ENCODE data around the gene CBLN3. TPM values are rescaled to one million over a fixed set of nuclear protein-coding genes. Genes with fewer than 3 reads are reported as not detected.

The CBLN3 gene
- total RNA-seq, 2 experiments from 2014 or later, result 11.6 to 12.2 TPM

GRCh38 chr14:24399999-24400718 is 29.3 kb downstream of the CBLN3 start:
- Mint-ChIP-seq H3K27me3 (peaks cover 8% of the 10 kb centered on the region), H3K4me1 (peaks cover 4% of the 10 kb centered on the region), H3K27ac (no peak overlapping the region), H3K36me3 (ENCODE audit: low read depth) (no peaks in the 10 kb centered on the region), H3K9me3 (ENCODE audit: low read depth) (no peaks in the 10 kb centered on the region), H3K4me3 (peak overlapping the region; percentile 13)
- intact Hi-C loops (cut with DNase I, micrococcal nuclease), result no loop called here
- ChIA-PET POLR2A (no interaction called here), CTCF (interaction anchor here (1.9 kb wide), 1 partner anchor 31 kb away, joined by 8 read pairs; no protein-coding TSS in a partner anchor)
- DNase-seq (no peak), ATAC-seq (no peak)

DNA sequence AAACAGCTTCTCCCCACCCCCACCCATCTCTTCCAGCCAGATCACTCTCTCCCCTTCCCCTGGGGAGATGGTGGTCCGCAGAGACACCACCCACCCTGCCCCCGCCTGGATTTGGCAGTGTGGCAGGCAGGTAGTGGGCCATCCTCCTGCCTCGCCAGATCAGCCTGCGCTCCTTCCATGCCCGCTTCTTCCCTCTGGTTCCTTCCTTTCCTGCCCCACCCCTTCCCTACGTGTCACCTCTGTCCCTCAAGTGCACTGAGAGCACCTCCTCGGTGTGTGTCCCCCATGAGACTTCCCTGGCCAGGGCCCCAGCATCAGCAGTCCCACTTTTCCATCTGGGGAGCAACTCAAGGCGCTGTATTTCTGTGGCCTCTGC is 30.0 kb downstream of the CBLN3 start:
- ChIA-PET POLR2A (no interaction called here), CTCF (interaction anchor here (1.9 kb wide), 1 partner anchor 32 kb away, joined by 8 read pairs; no protein-coding TSS in a partner anchor)
- intact Hi-C loops (cut with DNase I, micrococcal nuclease), result no loop called here
- peaks cover 4% of the 10 kb centered on the region for H3K4me1 Mint-ChIP-seq
- ATAC-seq (peak; percentile 10), DNase-seq (no peak)
- H3K36me3 Mint-ChIP-seq (ENCODE audit: low read depth), result no peaks in the 10 kb centered on the region
- H3K9me3 Mint-ChIP-seq (ENCODE audit: low read depth), result no peaks in the 10 kb centered on the region
- H3K4me3 Mint-ChIP-seq, result peak overlapping the region; percentile 13
- H3K27ac Mint-ChIP-seq, result no peak overlapping the region
- H3K27me3 Mint-ChIP-seq, result peaks cover 4% of the 10 kb centered on the region

- POLR2A ChIA-PET, result interaction anchor here (0.8 kb wide), 1 partner anchor 20 kb away, joined by 3 read pairs; no protein-coding TSS in a partner anchor
- Mint-ChIP-seq H3K27ac (no peak within 1 kb of the TSS), H3K36me3 (ENCODE audit: low read depth) (no peaks in the 10 kb centered on the region), H3K4me3 (peak within 1 kb of the TSS; percentile 13), H3K9me3 (ENCODE audit: low read depth) (no peaks in the 10 kb centered on the region), H3K27me3 (peaks cover 4% of the 10 kb centered on the region), H3K4me1 (peaks cover 4% of the 10 kb centered on the region)
- DNase-seq (peak; percentile 44), ATAC-seq (peak; percentile 76)
- intact Hi-C loops (cut with DNase I, micrococcal nuclease), result no loop called here
- CTCF ChIA-PET, result interaction anchor here (1.9 kb wide), 1 partner anchor 32 kb away, joined by 8 read pairs; no protein-coding TSS in a partner anchor
These were observed 30.6 kb downstream of the CBLN3 start, which contains the start of gene NYNRIN for GRCh38 chr14:24398653-24399446. Gene NYNRIN (plus strand): TSS chr14:24399003. CDS start chr14:24399247, 244 bp downstream.

DNA sequence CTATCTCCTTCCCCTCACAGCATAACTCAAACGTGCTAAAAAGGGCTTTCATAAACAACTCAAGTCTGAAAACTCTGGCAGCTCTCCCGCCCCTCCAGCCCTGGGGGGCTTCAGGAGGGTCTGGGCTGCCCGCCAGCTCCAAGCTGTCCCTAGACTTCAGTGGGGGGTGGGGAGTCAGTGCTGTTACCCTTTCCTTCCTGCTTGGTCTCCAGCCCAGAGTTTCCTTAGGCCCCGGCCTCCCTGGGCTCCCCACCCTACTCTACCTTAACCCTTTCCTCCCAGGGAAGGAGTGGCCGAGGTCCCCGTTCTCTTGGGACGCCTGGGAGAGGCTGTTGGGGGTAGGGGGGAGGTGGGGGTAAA is 31.2 kb downstream of the CBLN3 start:
- ATAC-seq (no peak), DNase-seq (no peak)
- H3K27me3 Mint-ChIP-seq, result peaks cover 6% of the 10 kb centered on the region
- intact Hi-C loops (cut with DNase I, micrococcal nuclease), result no loop called here
- no peak overlapping the region for H3K27ac Mint-ChIP-seq
- POLR2A ChIA-PET, result interaction anchor here (0.8 kb wide), 1 partner anchor 19 kb away, joined by 3 read pairs; no protein-coding TSS in a partner anchor
- peaks cover 4% of the 10 kb centered on the region for H3K4me1 Mint-ChIP-seq
- no peaks in the 10 kb centered on the region for H3K36me3 Mint-ChIP-seq (ENCODE audit: low read depth)
- no peaks in the 10 kb centered on the region for H3K9me3 Mint-ChIP-seq (ENCODE audit: low read depth)
- CTCF ChIA-PET, result no interaction called here
- H3K4me3 Mint-ChIP-seq, result no peak overlapping the region

GRCh38 chr14:24397639-24398292 is 31.7 kb downstream of the CBLN3 start:
- DNase-seq (no peak), ATAC-seq (no peak)
- no peak overlapping the region for H3K4me3 Mint-ChIP-seq
- no peaks in the 10 kb centered on the region for H3K9me3 Mint-ChIP-seq (ENCODE audit: low read depth)
- H3K4me1 Mint-ChIP-seq, result peaks cover 4% of the 10 kb centered on the region
- H3K36me3 Mint-ChIP-seq (ENCODE audit: low read depth), result no peaks in the 10 kb centered on the region
- CTCF ChIA-PET, result interaction anchor here (0.8 to 1.3 kb wide), 3 partner anchors 11 to 75 kb away, joined by 3 read pairs; no protein-coding TSS in a partner anchor
- intact Hi-C loops (cut with DNase I, micrococcal nuclease), result no loop called here
- POLR2A ChIA-PET, result no interaction called here
- no peak overlapping the region for H3K27ac Mint-ChIP-seq
- peaks cover 4% of the 10 kb centered on the region for H3K27me3 Mint-ChIP-seq

DNA sequence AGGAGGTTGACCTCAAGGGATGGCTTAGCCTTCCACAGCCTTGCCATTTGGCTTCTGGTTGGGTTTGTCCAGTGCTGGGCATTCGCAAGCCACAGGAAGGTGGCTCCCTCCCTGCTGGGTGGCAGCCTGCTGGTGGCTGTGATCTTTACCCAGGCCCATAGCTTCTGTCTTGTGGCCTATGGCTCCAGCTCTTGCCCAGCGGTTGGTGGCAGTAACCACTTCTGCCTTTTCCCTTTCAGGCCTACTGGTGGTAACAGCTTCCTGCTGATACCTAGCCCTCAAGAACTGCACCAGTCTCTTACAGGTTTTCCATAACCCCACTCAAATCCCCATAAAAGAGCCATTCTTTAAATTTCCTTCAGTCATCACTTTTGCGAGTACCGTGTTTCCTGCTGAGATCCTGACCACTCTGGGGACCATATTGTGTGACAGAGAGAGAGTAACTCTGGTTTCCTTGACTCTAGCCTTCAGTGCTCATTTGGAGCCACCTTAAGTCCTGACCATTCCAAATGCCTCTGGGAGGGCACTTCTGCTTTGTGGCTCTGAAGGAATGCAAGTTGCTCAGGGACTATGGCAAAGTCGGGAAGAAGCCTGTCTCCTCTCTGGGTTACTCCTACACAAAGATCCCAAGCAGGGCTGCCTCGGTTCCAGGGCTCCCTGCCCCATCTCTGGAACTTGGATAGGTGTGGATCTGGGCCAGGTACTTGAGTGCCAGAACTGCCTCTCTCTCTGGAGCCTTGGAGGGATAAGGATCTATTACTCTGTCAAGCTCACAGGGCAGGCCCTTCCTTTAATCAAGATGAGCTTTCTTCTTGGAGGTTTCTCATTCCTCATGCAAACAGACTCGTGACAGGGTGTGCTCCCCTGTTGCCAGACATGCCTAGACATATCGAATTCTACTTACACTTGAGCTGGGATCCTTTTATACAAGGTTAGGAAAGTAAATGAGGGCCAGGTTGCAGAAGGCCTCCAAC is 33.6 kb downstream of the CBLN3 start:
- Mint-ChIP-seq H3K9me3 (ENCODE audit: low read depth) (no peaks in the 10 kb centered on the region), H3K27ac (no peak overlapping the region), H3K27me3 (peaks cover 9% of the 10 kb centered on the region), H3K4me3 (no peak overlapping the region), H3K4me1 (peaks cover 4% of the 10 kb centered on the region), H3K36me3 (ENCODE audit: low read depth) (no peaks in the 10 kb centered on the region)
- ATAC-seq (no peak), DNase-seq (no peak)
- CTCF ChIA-PET, result interaction anchor here (1.0 to 2.2 kb wide), 7 partner anchors 10 to 62 kb away, joined by 3 to 9 read pairs (median 3); no protein-coding TSS in a partner anchor
- intact Hi-C loops (cut with DNase I, micrococcal nuclease), result no loop called here
- POLR2A ChIA-PET, result no interaction called here

- DNase-seq (no peak), ATAC-seq (no peak)
- no peak overlapping the region for H3K4me3 Mint-ChIP-seq
- ChIA-PET POLR2A (no interaction called here), CTCF (interaction anchor here (0.6 to 1.2 kb wide), 2 partner anchors 34 to 37 kb away, joined by 3 read pairs; no protein-coding TSS in a partner anchor)
- H3K4me1 Mint-ChIP-seq, result no peaks in the 10 kb centered on the region
- no peak overlapping the region for H3K27ac Mint-ChIP-seq
- H3K9me3 Mint-ChIP-seq (ENCODE audit: low read depth), result no peaks in the 10 kb centered on the region
- H3K36me3 Mint-ChIP-seq (ENCODE audit: low read depth), result no peaks in the 10 kb centered on the region
- intact Hi-C loops (cut with DNase I, micrococcal nuclease), result no loop called here
- peaks cover 7% of the 10 kb centered on the region for H3K27me3 Mint-ChIP-seq
These were observed 35.2 kb downstream of the CBLN3 start for GRCh38 chr14:24394275-24394674.

- ChIA-PET CTCF (no interaction called here), POLR2A (no interaction called here)
- Mint-ChIP-seq H3K9me3 (ENCODE audit: low read depth) (no peaks in the 10 kb centered on the region), H3K36me3 (ENCODE audit: low read depth) (no peaks in the 10 kb centered on the region), H3K4me3 (no peak overlapping the region), H3K27ac (no peak overlapping the region), H3K4me1 (no peaks in the 10 kb centered on the region), H3K27me3 (peaks cover 10% of the 10 kb centered on the region)
- no peak for DNase-seq
- ATAC-seq, result no peak
- intact Hi-C loops (cut with DNase I, micrococcal nuclease), result no loop called here
These were observed 37.0 kb downstream of the CBLN3 start for GRCh38 chr14:24392325-24393091.

- Mint-ChIP-seq H3K27ac (no peak overlapping the region), H3K36me3 (ENCODE audit: low read depth) (no peaks in the 10 kb centered on the region), H3K27me3 (peaks cover 12% of the 10 kb centered on the region), H3K4me3 (no peak overlapping the region), H3K9me3 (ENCODE audit: low read depth) (no peaks in the 10 kb centered on the region), H3K4me1 (no peaks in the 10 kb centered on the region)
- ChIA-PET CTCF (interaction anchor here (0.9 to 1.2 kb wide), 2 partner anchors 35 to 41 kb away, joined by 4 read pairs; no protein-coding TSS in a partner anchor), POLR2A (interaction anchor here (0.7 kb wide), 1 partner anchor 156 kb away, joined by 3 read pairs; no protein-coding TSS in a partner anchor)
- DNase-seq, result no peak
- intact Hi-C loops (cut with DNase I, micrococcal nuclease), result no loop called here
- ATAC-seq, result no peak
These were observed 38.6 kb downstream of the CBLN3 start for GRCh38 chr14:24390701-24391468.

All from activated CD4-positive, alpha-beta T cell treated with anti-CD3 and anti-CD28 coated beads for 36 hours (primary cell).